ENCODE results near the gene PDE2A. TPM values are rescaled to one million over a fixed set of nuclear protein-coding genes. Genes with fewer than 3 reads are reported as not detected.

Gene PDE2A
- total and polyA plus RNA-seq, 2 donors (not counting 3 experiments of a cell fraction or from before 2014, with no cell fraction given), result 14.8 to 16.8 TPM

DNA sequence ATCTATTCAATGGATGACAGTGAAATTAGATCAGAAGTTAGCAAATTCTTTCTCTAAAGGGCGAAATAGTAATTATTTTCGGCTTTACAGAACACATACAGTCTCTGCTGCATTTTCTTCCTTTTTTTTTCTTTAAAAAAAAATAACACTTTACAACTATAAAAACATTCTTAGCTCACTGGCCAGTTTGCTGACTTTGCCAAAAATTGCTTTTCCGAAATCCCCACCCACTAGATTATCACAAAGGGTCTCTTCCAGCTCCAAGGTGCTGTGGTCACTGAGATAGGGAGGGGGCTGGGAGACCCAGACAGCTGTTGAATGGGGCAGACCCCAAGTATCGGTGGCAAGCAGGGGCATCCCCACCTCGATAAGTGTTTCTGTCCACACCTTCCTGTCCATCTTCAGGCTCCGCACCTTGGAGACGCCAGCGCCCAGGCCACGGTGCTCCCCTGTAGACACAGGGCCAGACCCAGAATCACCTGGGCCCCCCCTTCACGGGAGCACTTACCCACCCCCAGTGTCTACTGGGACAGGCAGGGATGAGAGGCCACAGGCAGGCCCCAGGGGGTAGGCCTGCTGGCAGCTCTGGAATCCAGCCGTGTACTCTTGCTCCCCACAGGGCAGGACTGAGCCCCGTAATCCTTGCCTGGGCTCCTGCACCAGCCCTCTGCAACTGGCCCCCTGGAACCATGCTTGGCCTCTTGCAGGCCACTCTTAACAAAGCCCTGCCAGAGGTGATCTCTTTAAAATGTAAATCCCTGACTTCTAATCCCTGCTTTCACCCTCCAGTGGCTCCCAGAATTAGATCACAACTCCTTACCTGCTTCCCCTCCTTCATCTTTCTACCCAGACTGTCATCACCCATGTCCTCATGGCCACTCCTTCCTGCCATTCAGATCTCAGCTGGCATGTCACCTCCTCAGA lies 31.5 kb upstream of the PDE2A start:
- no peak overlapping the region for H3K4me3 ChIP-seq (replicated peaks in 1 of 3; ENCODE audit: insufficient read depth in 1 of 3, low read depth in 1 of 3, low read length in 3 of 3)
- POLR2A ChIA-PET, result no interaction called here
- no peak overlapping the region for H3K27ac ChIP-seq (ENCODE audit: insufficient read depth, low read depth, low read length)
- CTCF ChIA-PET, result interaction anchor here (2.3 kb wide), 1 partner anchor 20 kb away, joined by 8 read pairs; no protein-coding TSS in a partner anchor
- H3K9me1 ChIP-seq (replicated peaks; ENCODE audit: control insufficient read depth, extremely low read depth, insufficient read depth, low read length), result no peaks in the 10 kb centered on the region
- no peaks in the 10 kb centered on the region for H3K79me2 ChIP-seq (ENCODE audit: control insufficient read depth, insufficient read depth, low read length)
- DNase-seq (ENCODE audit: low read depth, low spot score) (no peak), FAIRE-seq (no peak)
- intact Hi-C loops (cut with micrococcal nuclease) (no loop called here), dilution Hi-C loops (cut with MboI; ENCODE audit: extremely low pct_ligation_motif_present, low sequenced_read_pairs) (no loop called here)
- TF ChIP-seq EZH2 (IDR thresholded peaks at IDR 0.05; ENCODE audit: borderline replicate concordance, low read depth, low read length, severe bottlenecking) (no peak), POLR2AphosphoS5 (IDR thresholded peaks at IDR 0.05; ENCODE audit: insufficient read depth, low read depth, low read length) (no peak), JUN (IDR thresholded peaks at IDR 0.05; ENCODE audit: borderline replicate concordance, insufficient read depth, insufficient read length, low read depth) (no peak)
- TF ChIP-seq, protein P1, sequence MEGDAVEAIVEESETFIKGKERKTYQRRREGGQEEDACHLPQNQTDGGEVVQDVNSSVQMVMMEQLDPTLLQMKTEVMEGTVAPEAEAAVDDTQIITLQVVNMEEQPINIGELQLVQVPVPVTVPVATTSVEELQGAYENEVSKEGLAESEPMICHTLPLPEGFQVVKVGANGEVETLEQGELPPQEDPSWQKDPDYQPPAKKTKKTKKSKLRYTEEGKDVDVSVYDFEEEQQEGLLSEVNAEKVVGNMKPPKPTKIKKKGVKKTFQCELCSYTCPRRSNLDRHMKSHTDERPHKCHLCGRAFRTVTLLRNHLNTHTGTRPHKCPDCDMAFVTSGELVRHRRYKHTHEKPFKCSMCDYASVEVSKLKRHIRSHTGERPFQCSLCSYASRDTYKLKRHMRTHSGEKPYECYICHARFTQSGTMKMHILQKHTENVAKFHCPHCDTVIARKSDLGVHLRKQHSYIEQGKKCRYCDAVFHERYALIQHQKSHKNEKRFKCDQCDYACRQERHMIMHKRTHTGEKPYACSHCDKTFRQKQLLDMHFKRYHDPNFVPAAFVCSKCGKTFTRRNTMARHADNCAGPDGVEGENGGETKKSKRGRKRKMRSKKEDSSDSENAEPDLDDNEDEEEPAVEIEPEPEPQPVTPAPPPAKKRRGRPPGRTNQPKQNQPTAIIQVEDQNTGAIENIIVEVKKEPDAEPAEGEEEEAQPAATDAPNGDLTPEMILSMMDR (IDR thresholded peaks at IDR 0.05; ENCODE audit: extremely low read depth in 1 of 2, insufficient read depth in 1 of 2, low read depth in 1 of 2, low read length in 2 of 2), result no peak
- TF ChIP-seq, protein P2, sequence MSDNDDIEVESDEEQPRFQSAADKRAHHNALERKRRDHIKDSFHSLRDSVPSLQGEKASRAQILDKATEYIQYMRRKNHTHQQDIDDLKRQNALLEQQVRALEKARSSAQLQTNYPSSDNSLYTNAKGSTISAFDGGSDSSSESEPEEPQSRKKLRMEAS (IDR thresholded peaks at IDR 0.05; ENCODE audit: insufficient read depth, insufficient read length), result no peak
- H3K9ac ChIP-seq (replicated peaks; ENCODE audit: extremely low read depth, insufficient read depth, low read length), result no peak overlapping the region
- H2AFZ ChIP-seq (ENCODE audit: low read depth, low read length), result no peak overlapping the region
- BruUV-seq (replicated peaks), result no TSS peak
- H3K27me3 ChIP-seq (ENCODE audit: control insufficient read depth in 2 of 2, insufficient read depth in 2 of 2, low read length in 2 of 2), result no peaks in the 10 kb centered on the region
- H3K4me2 ChIP-seq (ENCODE audit: insufficient read depth, low read length), result no peak overlapping the region
- H3K36me3 ChIP-seq (ENCODE audit: control insufficient read depth in 2 of 2, extremely low read depth in 1 of 2, insufficient read depth in 2 of 2, low read length in 2 of 2), result peaks cover 5 to 47% of the 10 kb centered on the region in 2 experiments
- no peaks in the 10 kb centered on the region for H3K4me1 ChIP-seq (ENCODE audit: control insufficient read depth, extremely low read depth, insufficient read depth, low read length)
- no peaks in the 10 kb centered on the region for H3K9me3 ChIP-seq (replicated peaks; ENCODE audit: control insufficient read depth, insufficient read depth, low read length)
- no peaks in the 10 kb centered on the region for H4K20me1 ChIP-seq (replicated peaks; ENCODE audit: control insufficient read depth, extremely low read depth, insufficient read depth, low read length)

All from endothelial cell of umbilical vein (primary cell).